OCI-M2 (cell line): ENCODE measurements around the gene UBLCP1.

Source experiments
- DNase-seq: peaks from one replicate; lab custom pipeline; 2025; ENCODE audit not compliant: unreplicated experiment; lab: John Stamatoyannopoulos, UW

UBLCP1 gene

DNA sequence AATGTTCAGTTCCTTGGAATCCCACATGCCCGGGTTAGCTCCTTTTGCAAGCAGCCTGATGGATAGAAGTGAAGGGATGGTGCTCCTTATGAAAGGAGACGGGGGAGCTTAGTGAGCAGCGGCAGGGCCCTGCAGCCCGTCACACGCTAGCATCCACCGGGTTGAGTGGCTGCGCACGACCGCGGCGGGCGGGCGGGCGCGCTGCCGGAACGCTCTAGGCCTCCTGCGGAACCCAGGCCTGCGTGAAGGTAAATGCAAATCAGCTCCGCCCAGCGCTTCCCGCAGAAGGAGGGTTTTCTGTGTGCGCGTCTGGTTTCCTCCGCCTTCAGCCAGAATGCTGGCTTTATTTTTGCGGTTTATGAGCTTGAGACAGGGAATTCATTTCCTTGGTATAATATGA, 47.4 kb downstream of the UBLCP1 start:
- DNase-seq: no peak

DNA sequence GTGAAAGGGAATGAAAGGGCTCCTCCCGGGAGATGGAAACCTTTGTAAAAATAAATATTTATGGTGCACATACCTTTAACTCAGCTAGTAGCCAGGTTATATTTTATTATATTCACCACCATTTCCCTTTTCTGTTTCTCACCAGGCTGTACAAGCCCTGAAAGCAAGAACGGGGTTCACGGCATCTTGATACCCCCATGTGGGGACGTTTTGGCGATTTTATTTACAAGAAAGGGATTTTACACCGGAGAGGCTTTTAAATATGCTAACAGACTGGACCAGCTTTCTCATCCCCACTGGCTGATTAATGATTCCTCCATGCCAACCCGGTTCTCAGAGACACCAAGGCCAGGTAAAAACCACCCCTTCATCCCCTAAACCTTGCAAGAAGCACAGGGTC, 48.0 kb downstream of the UBLCP1 start:
- DNase-seq: no peak

DNA sequence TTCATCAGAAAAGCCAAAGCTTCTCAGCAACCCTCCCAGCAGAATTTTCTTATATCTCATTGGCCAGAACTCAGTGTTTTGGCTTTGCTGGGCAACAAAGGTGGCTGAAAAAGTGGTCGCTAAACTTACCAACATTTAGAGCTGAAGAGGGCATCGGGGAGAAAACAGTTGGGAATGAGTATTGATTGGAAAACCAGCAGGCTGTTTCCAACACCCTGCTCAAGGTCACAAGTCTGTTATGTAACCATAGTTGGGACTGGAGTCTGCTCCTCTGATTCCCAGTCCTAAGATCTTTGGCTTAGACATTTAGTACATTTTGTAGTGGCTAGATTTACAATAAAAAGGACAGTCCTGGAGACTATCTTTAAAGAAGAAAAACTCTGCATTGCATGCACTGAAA, 50.1 kb downstream of the UBLCP1 start:
- DNase-seq: no peak

DNA sequence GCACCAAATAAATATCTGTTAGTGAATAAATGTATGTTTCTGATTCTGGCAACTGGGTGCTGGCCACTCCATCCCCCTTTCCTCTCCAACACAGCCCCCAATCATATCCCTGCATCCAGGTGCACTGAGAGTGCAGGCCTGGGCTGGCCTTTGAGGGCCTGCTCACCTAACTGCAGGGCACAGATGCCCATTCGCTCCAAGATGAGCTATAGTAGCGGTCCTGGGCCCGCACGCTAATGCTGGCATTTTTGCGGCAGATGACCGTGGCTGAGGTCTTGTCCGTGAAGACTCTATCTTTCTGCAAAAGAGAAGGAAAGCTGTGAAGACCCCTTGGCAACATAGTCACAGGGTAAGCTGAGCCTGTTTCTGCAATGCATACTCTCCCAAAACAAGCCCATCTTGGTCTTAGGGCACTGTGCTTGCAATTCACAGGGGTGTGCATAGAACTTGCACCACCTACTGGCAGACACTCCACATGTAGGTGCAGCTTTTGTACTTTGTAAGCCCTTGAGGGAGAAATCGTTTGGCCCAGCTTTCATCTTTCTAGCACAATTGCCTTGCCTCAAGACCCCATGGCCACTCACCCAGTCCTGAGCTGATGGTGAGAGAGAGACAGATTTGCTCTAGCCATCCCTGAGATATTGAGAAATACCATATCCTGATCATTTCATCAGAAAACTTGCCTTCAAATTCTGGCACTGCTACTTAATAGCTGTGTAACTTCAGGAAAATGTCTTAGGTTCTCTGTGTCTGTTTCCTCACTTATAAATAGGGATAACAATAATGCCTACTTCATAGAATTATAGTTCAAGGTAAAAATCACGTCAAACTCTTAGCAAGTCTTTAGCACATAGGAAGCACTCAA, 53.7 kb downstream of the UBLCP1 start:
- DNase-seq: no peak

DNA sequence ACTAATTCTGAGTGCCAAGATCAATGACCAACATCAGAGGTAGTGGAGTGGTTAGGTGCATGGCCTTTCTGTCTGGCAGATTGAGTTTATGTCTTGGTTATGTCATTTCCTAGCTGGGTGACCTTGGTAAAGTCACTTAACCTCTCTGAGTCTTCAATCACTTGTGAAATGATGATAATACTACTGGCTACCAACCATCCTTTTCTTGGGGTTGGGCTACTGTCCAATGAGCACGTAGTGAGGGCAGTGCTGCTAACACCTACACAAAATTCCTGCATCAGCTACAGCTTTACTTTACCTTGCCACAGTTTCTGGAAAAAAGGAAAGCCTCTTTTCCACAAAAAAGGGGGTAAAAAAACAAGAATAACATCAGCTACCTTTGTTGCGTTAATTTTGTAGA, 54.8 kb downstream of the UBLCP1 start:
- no peak for DNase-seq

DNA sequence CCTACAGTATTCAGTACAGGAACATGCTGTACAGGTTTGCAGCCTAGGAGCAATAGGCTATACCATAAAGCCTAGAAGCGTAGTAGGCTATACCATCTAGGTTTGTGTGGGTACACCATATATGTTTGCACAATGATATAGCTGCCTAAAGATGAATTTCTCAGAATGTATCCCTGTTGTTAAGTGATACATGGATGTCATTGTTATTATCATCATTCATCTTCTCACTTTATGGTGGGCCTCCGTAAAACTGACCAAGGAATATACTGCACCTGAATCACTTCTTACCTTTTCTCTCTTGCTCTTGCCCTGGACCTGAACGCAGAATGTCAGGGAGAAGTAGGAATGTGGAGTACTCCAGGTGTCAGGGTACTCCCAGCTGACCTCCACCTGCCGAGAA, 55.4 kb downstream of the UBLCP1 start:
- no peak for DNase-seq

DNA sequence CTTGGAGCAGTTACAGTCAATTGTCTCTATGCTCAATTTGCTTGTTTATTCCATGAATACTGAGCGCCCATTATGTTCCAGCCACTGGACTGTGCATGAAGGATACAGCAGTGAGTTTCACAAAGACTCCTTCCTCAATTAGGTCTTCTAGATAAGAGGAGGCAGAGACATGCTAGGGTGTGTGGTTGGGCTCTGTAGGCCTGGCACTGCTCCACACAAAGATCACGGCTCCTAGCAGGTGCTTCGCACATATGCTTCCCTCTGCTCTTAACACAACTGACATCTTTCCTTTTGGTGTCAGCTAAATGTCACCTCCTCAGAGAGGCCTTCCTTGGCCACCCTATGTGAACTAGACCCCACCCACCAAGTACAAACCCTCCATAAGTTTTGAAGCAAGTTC, 56.3 kb downstream of the UBLCP1 start:
- DNase-seq: no peak

DNA sequence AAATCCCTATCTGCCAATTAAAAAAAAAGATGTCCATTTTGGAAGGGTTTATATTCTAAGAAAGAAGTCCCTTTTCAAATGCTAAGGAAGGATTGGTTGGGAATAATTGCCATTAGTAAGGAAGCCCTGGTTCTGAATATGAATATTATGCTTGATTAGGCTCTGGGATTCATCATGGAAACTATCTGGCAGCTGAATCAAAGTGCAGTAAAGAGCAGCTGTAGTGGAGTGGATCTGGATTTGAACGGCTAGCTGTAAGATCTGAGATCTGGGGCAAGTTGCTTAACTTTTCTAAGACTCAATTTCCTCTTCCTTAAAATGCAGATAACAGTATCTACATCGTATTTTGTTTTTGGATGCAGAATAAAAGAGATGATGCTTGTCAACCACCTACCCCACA, 56.7 kb downstream of the UBLCP1 start:
- no peak for DNase-seq

DNA sequence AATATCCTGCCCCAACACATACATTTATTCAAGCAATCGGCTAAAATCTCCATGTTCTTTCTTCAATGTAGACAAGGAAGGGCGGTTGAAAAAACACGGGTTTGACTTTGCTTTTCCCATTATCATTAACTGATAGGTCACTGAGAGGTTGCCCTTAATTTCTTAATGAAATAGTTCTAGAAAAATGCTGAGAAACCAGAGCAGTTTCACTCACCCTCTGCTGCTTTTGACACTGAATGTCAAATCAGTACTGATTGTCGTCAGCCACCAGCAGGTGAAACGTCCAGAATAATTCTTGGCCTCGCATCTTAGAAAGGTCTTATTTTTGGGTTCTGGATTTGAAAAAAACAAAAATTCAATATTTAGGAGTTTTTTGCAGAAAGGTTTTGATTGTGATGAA, 59.1 kb downstream of the UBLCP1 start:
- DNase-seq: no peak

DNA sequence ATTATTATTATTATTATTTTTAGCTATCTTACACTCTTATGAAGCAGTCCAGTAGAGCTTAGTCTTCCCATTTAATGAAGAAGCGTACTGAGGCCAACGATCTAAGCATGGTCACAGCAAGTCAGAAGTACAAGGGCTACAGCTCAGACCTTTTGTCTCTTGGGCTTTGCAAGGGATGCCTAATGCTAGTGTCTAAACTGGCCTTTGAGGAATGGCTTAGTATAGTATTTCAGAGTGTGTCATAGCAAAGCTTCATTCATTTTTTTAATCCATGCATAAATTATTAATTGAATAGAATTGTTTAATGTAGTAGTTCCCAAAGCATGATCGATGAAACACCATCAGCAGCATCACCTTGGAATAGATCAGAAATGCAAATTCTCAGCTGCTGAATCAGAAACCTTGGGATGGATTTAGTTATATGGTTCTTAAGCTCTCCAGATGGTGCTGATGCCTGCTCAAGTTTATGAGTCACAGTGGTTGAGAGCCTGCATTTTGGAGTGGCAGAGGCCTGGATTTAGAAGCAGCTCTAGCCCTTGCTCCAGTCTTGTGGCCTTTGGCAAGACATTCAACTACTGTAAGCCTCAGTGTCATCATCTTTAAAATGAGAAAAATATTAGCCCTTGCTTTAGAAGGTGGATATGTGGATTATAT, 61.1 kb downstream of the UBLCP1 start:
- no peak for DNase-seq

DNA sequence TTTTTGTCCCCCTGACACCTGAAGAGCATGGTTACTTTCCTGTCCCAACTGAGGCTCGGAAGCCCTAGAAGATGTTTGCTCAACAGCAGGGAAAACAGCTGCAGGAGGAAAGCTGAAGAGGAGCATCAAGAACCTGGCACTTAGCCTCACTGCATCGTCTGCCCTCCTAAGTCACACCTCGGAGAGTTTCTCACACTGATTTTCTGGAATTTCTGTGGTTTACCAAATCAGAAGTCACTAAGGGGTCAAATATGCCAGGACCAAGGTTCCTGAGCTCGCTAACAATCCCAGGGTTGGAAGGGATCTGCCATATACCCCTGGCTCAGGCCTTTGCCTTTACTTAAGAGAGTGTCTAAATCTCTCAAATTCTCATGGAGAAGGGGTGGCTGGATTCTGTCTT, 61.9 kb downstream of the UBLCP1 start:
- DNase-seq: no peak

DNA sequence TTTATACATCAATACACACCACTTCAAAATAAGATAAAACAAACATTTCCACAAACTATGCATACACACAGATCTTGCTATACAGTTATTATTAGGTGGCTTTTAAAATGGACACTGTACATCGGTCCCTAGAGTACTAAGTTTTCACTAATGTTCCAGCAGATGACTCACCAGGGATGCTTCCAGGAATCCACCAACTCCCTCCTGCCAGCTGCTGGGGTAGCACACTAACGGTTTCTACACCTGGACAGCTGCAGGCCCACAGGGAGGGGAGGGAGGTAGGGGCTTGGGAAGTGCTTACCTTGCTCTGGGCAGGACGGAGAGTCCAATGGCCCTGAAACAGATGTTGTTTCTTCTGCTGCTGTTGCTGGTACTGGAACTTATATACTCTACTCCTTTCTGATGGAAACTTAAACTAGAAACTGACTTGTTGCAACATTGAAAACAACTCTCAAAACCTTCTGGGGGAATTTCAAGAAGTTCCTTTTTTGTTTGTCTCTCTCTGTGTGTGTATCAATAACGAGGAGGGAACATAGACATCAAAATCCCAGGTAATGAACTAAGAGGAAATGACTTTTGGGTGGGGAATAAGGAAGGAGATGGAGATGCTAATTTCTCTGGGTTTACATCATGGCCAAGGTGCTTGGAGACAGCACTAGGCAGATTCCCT, 67.2 kb downstream of the UBLCP1 start, which contains the start of gene IL12B:
IL12B (minus strand) TSS at position 357 of the 670 bp plus-strand sequence. CDS start 3,705 bp downstream, outside the sequence.
- DNase-seq: no peak

DNA sequence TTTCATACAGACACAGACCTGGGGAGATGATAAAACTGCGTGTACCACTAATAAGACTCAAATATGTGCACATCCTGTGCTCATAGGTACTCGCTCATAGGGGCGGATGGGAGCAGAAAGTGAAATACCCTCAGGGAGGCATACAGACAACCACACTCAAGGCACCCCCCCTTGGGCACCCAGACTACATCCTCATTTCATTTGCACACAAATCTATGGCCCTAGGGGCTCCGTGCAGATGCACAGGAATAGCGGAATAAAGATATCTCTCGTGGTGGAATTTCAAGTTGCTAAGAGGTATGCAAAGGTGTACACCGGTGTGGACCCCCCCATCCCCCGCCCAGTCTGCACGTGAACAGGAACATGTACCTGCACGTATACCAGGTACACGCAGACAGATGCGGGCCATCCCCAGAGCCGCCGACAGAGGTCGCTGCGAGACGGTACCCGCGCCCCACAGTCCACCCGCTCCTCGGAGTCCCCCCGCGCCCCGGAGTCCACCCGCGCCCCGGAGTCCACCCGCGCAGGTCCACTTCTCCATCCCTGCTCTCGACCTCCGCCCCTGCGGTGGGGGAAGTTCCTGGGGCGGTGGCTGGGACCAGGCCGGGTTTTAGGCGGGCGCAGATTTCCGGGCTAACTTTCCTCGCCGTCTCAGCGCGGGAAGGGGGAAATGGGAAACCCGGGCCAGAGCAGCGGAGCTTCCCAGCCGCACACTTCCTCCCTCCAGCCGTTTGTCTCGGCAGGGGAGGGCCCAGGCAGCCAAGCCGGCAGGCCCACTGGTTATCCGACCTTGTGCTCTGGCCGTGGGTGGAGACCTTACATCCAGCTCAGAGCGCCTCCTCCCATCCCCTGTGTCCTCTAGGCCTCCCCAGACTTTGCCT, 68.2 kb downstream of the UBLCP1 start:
- DNase-seq: no peak

DNA sequence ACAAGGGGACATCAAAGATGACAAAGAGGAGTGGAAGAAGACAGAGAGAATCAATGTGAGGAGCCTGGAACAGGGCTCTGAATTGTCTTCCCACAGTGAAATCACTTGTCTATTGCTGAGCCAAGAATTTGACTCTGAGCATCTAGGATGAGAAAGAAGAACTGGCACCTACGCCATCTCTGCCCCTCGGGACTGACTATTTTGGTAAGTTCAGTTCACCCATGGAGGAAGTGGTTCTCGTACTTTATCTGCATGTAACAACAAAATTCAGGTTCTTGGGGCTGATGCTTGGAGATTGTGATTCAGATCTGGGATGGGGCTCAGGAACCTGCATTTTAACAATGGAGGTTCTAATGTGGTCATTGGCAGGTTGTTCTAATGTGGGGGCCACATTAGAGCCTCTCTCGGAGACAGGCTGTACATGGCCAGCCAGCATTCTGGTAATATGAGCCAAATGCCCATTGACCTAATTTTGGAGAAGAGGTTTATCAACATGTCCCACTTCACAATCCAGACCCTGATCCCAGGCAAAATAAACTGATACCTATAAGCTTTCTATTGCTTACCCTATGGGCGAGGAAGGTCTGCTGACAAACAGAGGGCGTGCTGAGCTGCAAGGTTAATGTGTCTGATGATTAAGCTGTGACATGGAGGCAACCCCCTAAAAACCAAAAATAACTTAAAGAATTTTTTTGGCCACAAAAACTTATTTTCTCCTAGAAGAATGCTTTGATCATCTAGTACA, 69.9 kb downstream of the UBLCP1 start:
- no peak for DNase-seq

DNA sequence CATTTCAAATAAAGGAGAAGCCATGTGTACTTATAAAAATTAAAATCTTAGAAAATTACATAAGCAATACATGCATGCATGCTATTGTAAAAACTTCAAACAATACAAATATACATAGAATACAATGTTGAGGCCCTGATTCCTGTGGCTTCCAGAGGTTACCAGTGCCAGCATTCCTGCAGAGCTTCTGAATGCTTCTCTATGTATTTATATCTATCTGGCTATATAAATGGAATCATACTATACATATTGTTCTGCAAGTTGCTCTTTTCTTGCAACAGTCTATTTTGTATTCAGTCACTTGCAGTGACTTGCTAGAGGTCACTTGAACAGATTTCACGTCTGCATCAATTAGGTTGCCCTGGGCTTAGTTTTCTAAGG, 70.4 kb downstream of the UBLCP1 start:
- no peak for DNase-seq
